HG03097 (cell line): ENCODE results near the gene USP47.
A peak's percentile ranks its signal among the peaks of the same experiment; 100 is the strongest.

ENCODE experiments used
- ATAC-seq: cut with Tn5 transposase; IDR thresholded peaks from one replicate; pipeline ENCODE4 v1.9.1; 2021; ENCODE audit not compliant: unreplicated experiment, low FRiP score

Gene USP47

GRCh38 chr11:11841723-11842420, at the start of gene USP47:
TSS of gene USP47 (plus strand) at chr11:11841972. CDS start at chr11:11842186, 214 bp downstream.
- peak; percentile 70 for ATAC-seq

- ATAC-seq = no peak
These were observed 48.7 kb upstream of the USP47 start for GRCh38 chr11:11793073-11793472.

- ATAC-seq = no peak
These were observed 43.0 kb upstream of the USP47 start for GRCh38 chr11:11798586-11799438.

GRCh38 chr11:11805228-11805627, 36.5 kb upstream of the USP47 start:
- ATAC-seq = no peak

DNA sequence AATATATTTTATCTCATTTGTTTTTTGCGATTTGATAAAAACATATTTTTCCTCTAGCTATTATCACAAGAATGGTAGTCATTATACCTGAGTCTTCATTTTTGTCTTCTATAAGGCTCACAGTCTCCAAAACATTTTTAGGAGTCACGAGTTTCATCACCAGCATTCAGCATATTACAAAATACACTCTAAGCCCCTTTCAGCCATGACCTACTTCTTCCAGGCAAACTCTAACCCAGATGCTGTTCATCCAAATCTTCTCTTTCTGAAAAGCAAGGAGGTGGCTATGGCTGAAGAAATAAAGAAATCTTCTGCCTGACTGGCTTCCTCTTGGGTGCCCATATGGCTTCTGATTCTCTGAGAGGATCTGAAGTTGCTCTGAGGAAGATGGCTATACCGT, 35.7 kb upstream of the USP47 start:
- no peak for ATAC-seq

GRCh38 chr11:11806586-11806985, 35.2 kb upstream of the USP47 start:
- ATAC-seq = no peak

- ATAC-seq = no peak
These were observed 33.7 kb upstream of the USP47 start for GRCh38 chr11:11807811-11808782.

DNA sequence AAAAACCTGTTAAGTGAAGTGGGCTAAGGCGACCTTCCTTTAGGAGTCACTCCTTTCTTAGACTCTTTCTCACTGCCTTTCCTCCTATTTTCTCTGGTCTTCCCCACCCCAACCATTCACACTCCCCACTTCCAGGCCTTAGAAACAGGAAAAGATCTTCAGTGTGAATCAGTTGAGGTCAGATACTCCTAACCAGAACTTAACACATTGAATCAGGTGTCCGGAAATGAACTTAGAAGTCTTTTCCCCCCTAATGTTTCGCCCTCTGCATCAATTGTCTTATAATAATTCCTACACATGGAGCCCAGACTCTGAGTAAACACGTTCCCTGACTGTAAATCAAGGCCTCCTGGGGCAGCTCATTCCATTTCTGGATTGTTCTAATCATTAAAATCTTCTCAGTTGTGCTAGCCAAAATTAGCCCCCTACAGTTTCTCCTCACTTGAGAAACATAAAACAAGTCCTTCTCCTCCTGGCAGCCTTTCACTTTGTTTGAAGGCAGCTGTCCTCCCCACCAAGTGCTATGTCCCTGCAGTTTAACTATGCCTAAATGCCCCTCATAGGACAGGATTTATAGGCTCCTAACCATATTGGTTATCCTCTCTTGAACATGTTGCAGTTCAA, 32.7 kb upstream of the USP47 start:
- no peak for ATAC-seq

DNA sequence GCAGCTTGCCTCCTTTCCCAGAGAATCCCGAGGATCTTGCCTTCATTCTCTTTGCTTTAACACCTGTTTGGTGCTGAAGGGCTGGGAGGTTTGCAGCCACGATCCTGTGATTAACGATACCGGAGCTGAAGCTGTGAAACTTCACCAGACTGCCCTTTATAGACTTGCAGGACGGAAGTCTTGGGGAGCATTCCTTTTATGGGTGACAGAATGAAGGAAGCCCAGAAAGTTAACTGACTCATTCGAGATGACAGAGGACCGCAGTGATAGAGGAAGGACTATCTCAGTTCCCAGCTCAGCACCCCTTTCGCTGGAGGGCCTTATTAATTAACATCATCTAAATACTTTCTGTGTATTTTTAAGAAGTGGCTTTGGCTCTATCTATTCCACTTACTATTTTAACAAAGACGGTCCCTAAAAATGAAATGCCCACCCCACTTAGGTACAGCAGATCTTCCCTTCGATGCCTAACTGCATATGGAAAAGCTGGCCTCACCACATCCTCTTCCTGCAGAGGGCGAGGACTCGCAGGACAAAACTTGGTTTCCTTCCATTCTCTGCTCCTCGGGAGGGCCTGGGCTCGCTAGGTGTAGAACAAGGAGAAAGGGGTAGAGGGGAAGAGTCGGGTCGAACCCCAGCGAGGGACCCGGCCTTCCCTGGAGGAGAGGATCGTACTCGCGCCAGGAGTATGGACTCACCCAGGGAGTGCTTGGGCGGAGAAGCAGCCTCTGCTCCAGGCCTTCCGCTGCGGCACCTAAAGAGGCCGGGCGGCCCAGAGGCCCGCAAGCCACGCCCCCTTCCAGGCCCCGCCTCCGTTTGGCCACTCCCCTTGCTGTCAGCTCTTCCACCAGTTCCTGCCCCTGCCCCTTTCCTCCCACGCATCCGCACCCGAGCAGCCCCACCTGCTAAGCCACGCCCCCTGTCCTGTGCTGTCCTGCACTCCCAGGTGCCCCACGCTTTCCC, 30.7 kb upstream of the USP47 start:
- no peak for ATAC-seq

GRCh38 chr11:11813288-11813962, 28.3 kb upstream of the USP47 start:
- no peak for ATAC-seq

DNA sequence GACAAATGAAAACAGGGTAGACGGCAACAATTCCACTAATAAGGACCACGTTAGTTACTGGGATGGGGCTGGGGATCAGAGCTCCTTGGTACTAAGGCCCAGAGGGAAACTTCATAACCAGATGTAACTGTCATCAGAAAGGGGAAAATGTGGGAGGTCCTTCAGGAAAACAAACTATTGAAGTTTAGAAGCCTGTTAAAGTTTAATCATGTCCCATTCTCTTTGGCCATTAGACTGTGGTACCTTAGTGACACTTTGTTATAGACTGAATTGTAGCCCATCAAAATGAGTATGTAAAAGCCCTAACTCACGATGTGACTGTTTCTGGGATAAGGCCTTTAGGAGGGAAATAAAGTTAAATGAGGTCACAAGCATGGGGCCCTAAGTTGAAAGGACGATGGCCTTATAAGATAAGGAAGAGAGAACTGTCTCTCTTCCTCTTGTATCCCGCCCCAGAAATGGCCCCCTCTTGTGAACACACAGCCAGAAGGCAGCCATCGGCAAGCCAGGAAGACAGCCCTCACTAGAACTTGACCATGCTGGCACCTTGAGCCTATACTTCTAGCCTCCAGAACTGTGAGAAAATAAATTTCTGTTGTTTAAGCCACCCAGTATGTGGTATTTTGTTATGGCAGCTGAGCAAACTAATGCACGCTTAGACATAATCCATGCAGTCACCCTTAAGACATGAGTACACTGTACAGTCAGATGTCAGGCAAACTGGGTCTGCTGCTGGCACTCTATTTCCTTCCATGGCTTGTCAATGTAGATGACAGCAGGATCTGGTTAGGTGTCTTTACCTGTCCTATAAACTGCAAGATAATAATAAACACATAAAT, 26.9 kb upstream of the USP47 start:
- ATAC-seq = no peak

DNA sequence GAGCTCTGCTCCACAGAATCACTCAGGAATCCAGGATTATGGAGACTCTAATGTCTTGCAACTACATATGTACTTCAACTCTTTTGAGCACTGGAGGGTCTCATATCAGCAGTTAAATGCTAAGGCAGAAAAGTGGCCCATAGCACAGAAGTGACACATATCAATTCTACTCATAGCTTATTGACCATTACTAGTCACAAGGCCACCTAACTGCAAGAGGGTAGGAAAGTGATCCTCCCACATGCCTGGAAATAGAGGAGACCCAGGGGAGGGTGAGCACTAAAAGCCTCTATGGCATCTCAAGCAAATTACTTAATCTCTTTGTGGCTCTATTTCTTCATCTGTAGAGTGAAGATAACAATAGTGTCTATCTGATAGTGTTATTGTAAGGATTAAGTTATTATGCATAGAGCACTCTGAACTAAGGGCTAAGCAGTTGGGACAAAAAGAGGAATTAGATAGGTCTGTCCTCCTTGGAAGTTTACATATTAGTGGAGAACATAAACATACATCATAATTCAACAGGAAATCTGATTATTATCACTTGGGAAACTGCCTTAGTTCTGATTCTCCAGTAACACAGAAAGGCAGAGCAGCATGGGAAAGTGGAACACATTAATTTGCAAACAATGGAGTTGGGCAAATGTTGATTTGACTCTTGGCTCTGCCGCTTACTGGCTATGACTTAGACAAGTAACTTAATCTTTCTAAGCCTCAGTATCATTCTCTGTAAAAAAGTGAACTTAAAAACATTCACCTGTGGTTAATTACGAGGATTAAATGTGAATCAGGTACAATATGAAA, 25.1 kb upstream of the USP47 start:
- ATAC-seq = no peak

DNA sequence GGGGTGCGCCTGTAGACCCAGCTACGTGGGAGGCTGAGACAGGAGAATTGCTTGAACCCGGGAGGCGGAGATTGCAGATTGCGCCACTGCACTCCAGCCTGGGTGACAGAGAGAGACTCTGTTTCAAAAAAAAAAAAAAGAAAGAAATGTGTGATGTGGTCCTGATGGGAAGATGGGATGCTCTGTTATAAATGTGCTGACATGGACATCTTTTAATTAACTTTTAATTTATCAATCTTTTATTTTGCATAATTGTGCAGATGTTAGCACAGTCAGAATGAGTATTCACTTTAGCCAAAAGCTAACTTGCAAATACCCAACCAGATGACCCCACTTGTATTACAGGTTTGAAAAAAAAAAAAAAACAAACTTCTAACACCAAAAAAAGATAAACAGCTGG, 23.8 kb upstream of the USP47 start:
- ATAC-seq = no peak

GRCh38 chr11:11818529-11819121, 23.1 kb upstream of the USP47 start:
- ATAC-seq = no peak

DNA sequence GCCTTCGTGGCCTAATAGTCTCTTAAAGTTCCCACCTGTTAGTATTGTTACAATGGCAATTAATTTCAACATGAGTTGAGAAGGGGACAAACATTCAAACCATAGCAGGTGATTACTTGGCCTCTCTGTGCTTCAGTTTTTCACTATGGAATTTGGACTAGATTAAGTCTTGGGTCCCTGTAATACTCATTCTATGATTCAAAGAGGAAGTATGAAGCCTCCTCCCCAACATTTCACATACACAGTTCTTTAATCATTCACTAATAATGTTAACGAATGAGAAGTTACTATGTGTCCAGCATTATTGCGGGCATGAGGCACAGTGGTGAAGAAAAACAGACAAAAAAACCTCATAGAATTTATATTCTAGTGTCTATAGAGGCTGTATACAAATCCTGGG, 19.9 kb upstream of the USP47 start:
- no peak for ATAC-seq

DNA sequence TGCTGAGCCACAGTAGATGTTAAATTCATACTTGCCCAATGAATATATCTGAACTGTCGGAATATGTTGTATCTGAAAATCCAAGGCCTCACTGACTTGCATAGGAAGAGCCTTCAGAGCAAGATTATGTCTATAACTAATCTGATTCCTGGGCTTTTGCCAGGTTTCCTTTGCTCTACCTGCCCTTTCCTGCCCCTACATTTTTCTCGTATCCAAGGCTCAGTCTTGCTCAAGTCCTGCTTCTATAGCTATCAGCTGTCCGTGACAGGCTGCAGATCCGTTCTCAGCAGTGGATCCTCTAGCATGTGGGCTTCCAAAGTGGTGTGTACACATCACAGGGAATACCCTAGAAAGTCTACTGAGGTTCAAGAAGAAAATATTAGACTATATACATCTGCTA, 18.8 kb upstream of the USP47 start:
- ATAC-seq = no peak

- ATAC-seq = no peak
These were observed 15.5 kb upstream of the USP47 start for GRCh38 chr11:11826260-11826659.
